Endodermal cell (in vitro differentiated cells): ENCODE results near the gene KDM1A. TPM values are rescaled to one million over a fixed set of nuclear protein-coding genes. Genes with fewer than 3 reads are reported as not detected.
A peak's percentile ranks its signal among the peaks of the same experiment; 100 is the strongest.

Source experiments
- DNase-seq: peaks from one replicate; pipeline ENCODE4 v3.0.0-alpha.2; 2017
- H3K27ac ChIP-seq: 2 replicates; pipeline ENCODE4 v1.5.1; 2013; ENCODE audit warnings: mild to moderate bottlenecking, low read depth, low read length, moderate library complexity
- H3K27me3 ChIP-seq: 2 replicates; pipeline ENCODE4 v1.6.1; 2013; ENCODE audit warnings: mild to moderate bottlenecking, low read length, moderate library complexity; ENCODE audit not compliant: insufficient read depth, control insufficient read depth, poor library complexity, severe bottlenecking
- H3K36me3 ChIP-seq: 2 replicates; pipeline ENCODE4 v1.7.0; 2013; ENCODE audit warnings: mild to moderate bottlenecking, low read length, moderate library complexity; ENCODE audit not compliant: control insufficient read depth, insufficient read depth
- H3K4me1 ChIP-seq: one replicate; pipeline ENCODE4 v1.7.0; 2013; ENCODE audit warnings: low read length; ENCODE audit not compliant: control insufficient read depth, insufficient read depth
- H3K4me3 ChIP-seq: 2 replicates; pipeline ENCODE4 v1.5.1; 2013; ENCODE audit warnings: mild to moderate bottlenecking, low read length, moderate library complexity
- H3K9ac ChIP-seq: 2 replicates; pipeline ENCODE4 v1.6.1; 2013; ENCODE audit warnings: mild to moderate bottlenecking, low read length, moderate library complexity; ENCODE audit not compliant: poor library complexity, severe bottlenecking; ENCODE audit errors: extremely low read depth
- H3K9me3 ChIP-seq: 2 replicates; pipeline ENCODE4 v1.6.1; 2013; ENCODE audit warnings: mild to moderate bottlenecking, low read length, moderate library complexity; ENCODE audit not compliant: control insufficient read depth
- H3K27ac Mint-ChIP-seq: 2 replicates; pipeline ENCODE4 v1.8.0; 2020; ENCODE audit warnings: mixed read lengths
- H3K27me3 Mint-ChIP-seq: 2 replicates; pipeline ENCODE4 v1.8.0; 2021; ENCODE audit warnings: mild to moderate bottlenecking, mixed read lengths; ENCODE audit not compliant: insufficient read depth
- H3K36me3 Mint-ChIP-seq: 2 replicates; pipeline ENCODE4 v1.8.0; 2020; ENCODE audit warnings: low read depth, mixed read lengths
- H3K4me1 Mint-ChIP-seq: 2 replicates; pipeline ENCODE4 v1.8.0; 2020; ENCODE audit warnings: mixed read lengths
- H3K4me3 Mint-ChIP-seq: 2 replicates; pipeline ENCODE4 v1.8.0; 2020; ENCODE audit warnings: mild to moderate bottlenecking, moderate library complexity, mixed read lengths
- H3K9me3 Mint-ChIP-seq: 2 replicates; pipeline ENCODE4 v1.8.0; 2020; ENCODE audit warnings: mild to moderate bottlenecking, mixed read lengths
- WGBS, 2 experiments: methylation state at CpG; one replicate each; pipeline versions ENCODE4 v1.1.5 to v1.1.7; 2013; ENCODE audit warnings: missing lambda C conversion rate in 2 of 2, mixed read lengths in 1 of 2; ENCODE audit not compliant: insufficient coverage in 1 of 2, insufficient read length in 1 of 2; 5-methylcytosine and 5-hydroxymethylcytosine counted together
- total RNA-seq, 2 donors: library from RNA; stranded (reverse); fragmentation: NEBNext Ultra II Directional in 1 of 2; extraction: Animal tissue kit (Norgen Biotek cat#: 25700) in 1 of 2; gene quantifications; 2 replicates in 1 of 2; 3 replicates in 1 of 2; pipeline ENCODE4 v1.2.1, GENCODE V29; 2021
- TF ChIP-seq, protein P1 (sequence below): fragments of 200-600 bp; sonication (generic); conservative IDR thresholded peaks from 2 replicates; pipeline ENCODE4 v1.5.0; 2021; ENCODE audit warnings: antibody characterized with exemption, mild to moderate bottlenecking

The KDM1A gene
- total RNA-seq, 2 donors from 2014 or later = 153 to 204 TPM

DNA sequence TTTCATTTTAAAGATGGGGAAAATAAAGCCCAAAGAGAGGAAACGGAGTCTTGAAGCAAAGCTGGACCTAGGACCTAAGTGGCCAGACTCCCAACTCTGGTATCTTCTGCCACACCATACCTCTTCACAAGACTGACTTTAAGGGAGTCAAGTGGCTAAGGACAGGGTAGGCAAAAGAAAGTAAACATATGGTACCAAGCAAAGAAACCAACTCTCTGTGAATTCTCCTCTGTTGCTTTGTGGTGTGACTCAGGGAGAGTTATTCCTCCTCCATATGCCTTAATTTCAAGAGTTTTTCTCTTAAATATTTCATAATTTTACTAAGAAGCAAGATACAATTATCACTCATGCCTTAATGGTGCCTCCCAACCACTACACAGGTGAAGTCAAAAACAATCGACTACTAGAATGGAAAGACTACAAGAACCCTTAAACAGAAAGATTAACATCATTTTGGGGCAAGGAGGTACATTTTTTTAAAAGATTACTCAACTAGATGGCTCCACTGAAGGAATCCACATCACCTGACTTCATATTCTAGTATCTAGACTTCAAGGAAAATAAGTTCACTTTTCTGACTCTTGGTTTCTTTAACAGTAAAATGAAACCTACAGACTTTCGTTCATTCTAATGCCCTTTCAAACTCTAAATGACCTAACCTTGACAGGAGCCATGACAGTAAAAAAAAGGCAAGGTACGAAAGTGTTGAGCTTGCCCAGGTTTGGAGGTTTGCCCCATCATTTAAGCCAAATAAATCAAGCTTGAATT lies 105.2 kb downstream of the KDM1A start:
- Histone ChIP-seq H3K36me3 (no peaks in the 10 kb centered on the region), H3K27me3 (no peaks in the 10 kb centered on the region), H3K4me3 (no peak overlapping the region), H3K4me1 (no peaks in the 10 kb centered on the region), H3K27ac (no peak overlapping the region), H3K9ac (no peak overlapping the region), H3K9me3 (no peaks in the 10 kb centered on the region)
- Mint-ChIP-seq H3K4me1 (peaks cover 6% of the 10 kb centered on the region), H3K9me3 (no peaks in the 10 kb centered on the region), H3K27ac (peak overlapping the region; percentile 12), H3K4me3 (no peak overlapping the region), H3K36me3 (peaks cover 3% of the 10 kb centered on the region), H3K27me3 (no peaks in the 10 kb centered on the region)
- DNase-seq = no peak
- 93 to 100% methylated on average over 1 to 4 of the region's 4 CpGs for WGBS, 2 experiments
- TF ChIP-seq, protein P1, sequence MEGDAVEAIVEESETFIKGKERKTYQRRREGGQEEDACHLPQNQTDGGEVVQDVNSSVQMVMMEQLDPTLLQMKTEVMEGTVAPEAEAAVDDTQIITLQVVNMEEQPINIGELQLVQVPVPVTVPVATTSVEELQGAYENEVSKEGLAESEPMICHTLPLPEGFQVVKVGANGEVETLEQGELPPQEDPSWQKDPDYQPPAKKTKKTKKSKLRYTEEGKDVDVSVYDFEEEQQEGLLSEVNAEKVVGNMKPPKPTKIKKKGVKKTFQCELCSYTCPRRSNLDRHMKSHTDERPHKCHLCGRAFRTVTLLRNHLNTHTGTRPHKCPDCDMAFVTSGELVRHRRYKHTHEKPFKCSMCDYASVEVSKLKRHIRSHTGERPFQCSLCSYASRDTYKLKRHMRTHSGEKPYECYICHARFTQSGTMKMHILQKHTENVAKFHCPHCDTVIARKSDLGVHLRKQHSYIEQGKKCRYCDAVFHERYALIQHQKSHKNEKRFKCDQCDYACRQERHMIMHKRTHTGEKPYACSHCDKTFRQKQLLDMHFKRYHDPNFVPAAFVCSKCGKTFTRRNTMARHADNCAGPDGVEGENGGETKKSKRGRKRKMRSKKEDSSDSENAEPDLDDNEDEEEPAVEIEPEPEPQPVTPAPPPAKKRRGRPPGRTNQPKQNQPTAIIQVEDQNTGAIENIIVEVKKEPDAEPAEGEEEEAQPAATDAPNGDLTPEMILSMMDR = no peak

DNA sequence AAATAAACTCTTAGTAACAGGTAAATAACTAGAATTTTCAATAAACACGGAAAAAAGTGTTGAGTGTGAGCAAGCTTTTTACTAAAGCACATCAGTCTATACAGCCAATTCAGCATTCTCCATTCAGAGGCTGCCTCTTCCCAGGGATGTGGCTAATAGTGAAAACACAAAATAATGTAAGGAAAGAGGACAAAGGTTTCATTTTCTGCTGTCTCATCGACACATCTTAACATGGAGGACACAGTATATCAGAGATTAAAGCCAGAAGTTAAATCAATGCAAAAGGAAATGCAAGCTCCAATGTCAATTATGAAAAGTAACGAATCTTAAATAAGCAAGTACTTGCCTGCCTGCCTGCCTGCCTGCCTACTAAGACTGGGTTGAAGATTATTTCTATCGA lies 106.2 kb downstream of the KDM1A start:
- Histone ChIP-seq H3K9ac (no peak overlapping the region), H3K27me3 (no peaks in the 10 kb centered on the region), H3K4me3 (no peak overlapping the region), H3K27ac (no peak overlapping the region), H3K36me3 (no peaks in the 10 kb centered on the region), H3K4me1 (no peaks in the 10 kb centered on the region), H3K9me3 (no peaks in the 10 kb centered on the region)
- no peaks in the 10 kb centered on the region for H3K27me3 Mint-ChIP-seq
- no peak for DNase-seq
- TF ChIP-seq, protein P1 = no peak
- WGBS, 2 experiments = 83 to 97% methylated on average over 3 to 4 of the region's 4 CpGs
- peaks cover 6% of the 10 kb centered on the region for H3K4me1 Mint-ChIP-seq
- H3K9me3 Mint-ChIP-seq = no peaks in the 10 kb centered on the region
- H3K36me3 Mint-ChIP-seq = peaks cover 5% of the 10 kb centered on the region
- no peak overlapping the region for H3K4me3 Mint-ChIP-seq
- no peak overlapping the region for H3K27ac Mint-ChIP-seq

DNA sequence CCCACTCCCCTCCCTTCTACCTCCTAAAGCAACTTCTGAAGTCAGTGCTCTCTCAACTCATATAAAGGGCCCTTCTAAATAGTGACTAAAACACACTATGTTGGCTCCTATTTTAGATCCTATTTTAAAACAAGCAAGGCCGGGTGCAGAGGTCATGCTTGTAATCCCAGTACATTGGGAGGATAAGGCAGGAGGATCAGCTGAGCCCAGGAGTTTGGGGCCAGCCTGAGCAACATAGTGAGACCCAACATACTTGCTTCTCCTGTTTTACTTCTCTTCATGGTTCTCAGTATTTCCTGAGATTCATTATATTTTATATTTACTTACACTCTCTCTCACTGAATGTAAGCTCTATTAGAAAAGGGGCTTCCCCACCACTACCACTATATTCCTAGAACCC lies 106.9 kb downstream of the KDM1A start:
- DNase-seq = no peak
- H3K36me3 ChIP-seq = no peaks in the 10 kb centered on the region
- no peaks in the 10 kb centered on the region for H3K27me3 ChIP-seq
- no peak overlapping the region for H3K4me3 ChIP-seq
- no peak overlapping the region for H3K4me3 Mint-ChIP-seq
- H3K27ac ChIP-seq = no peak overlapping the region
- H3K36me3 Mint-ChIP-seq = peaks cover 5% of the 10 kb centered on the region
- peaks cover 6% of the 10 kb centered on the region for H3K4me1 Mint-ChIP-seq
- H3K9me3 Mint-ChIP-seq = no peaks in the 10 kb centered on the region
- TF ChIP-seq, protein P1 = no peak
- no peaks in the 10 kb centered on the region for H3K9me3 ChIP-seq
- 100% methylated on average over 1 of the region's 1 CpG; no CpG with 5 or more reads in 1 of the 2 experiments for WGBS, 2 experiments
- H3K4me1 ChIP-seq = no peaks in the 10 kb centered on the region
- peak overlapping the region; percentile 31 for H3K27ac Mint-ChIP-seq
- no peak overlapping the region for H3K9ac ChIP-seq
- H3K27me3 Mint-ChIP-seq = no peaks in the 10 kb centered on the region
